KMS-11 (cell line): ENCODE results near the gene TBC1D20.

Source experiments
- H2AFZ ChIP-seq: fragments of 200-600 bp; sonication (generic); 2 replicates; pipeline ENCODE4 v1.6.1; 2016; ENCODE audit warnings: antibody characterized with exemption, mixed run types, low read depth
- H3K27ac ChIP-seq: fragments of 200-600 bp; sonication (generic); 2 replicates; pipeline ENCODE4 v1.6.1; 2016; ENCODE audit warnings: mild to moderate bottlenecking, mixed run types
- H3K27me3 ChIP-seq: fragments of 200-600 bp; sonication (generic); 2 replicates; pipeline ENCODE4 v1.6.1; 2017; ENCODE audit warnings: mild to moderate bottlenecking, low read depth, mixed run types, moderate library complexity; ENCODE audit not compliant: insufficient read depth
- H3K36me3 ChIP-seq: fragments of 200-600 bp; sonication (generic); 2 replicates; pipeline ENCODE4 v1.6.1; 2017; ENCODE audit warnings: mild to moderate bottlenecking, mixed run types; ENCODE audit not compliant: insufficient read depth
- H3K4me1 ChIP-seq: fragments of 200-600 bp; sonication (generic); 2 replicates; pipeline ENCODE4 v1.6.1; 2016; ENCODE audit warnings: mild to moderate bottlenecking, low read depth, mixed run types; ENCODE audit not compliant: poor library complexity, severe bottlenecking
- H3K4me2 ChIP-seq: fragments of 200-600 bp; sonication (generic); 2 replicates; pipeline ENCODE4 v1.7.0; 2016; ENCODE audit warnings: mild to moderate bottlenecking, mixed run types
- H3K4me3 ChIP-seq: fragments of 200-600 bp; sonication (generic); IDR thresholded peaks from 2 replicates; pipeline ENCODE4 v1.6.1; 2017; ENCODE audit warnings: low read depth, low read length, mixed read lengths; ENCODE audit not compliant: insufficient read depth
- H3K79me2 ChIP-seq: fragments of 200-600 bp; sonication (generic); 2 replicates; pipeline ENCODE4 v1.6.1; 2016; ENCODE audit warnings: low read depth, mixed run types; ENCODE audit not compliant: insufficient read depth
- H3K9ac ChIP-seq: fragments of 200-600 bp; sonication (generic); 2 replicates; pipeline ENCODE4 v1.6.1; 2016; ENCODE audit warnings: mild to moderate bottlenecking, mixed run types
- H4K20me1 ChIP-seq: fragments of 200-600 bp; sonication (generic); 2 replicates; pipeline ENCODE4 v1.6.1; 2016; ENCODE audit warnings: mild to moderate bottlenecking, mixed run types; ENCODE audit not compliant: insufficient read depth
- CTCF ChIP-seq: fragments of 200-600 bp; sonication (generic); conservative IDR thresholded peaks from 2 replicates; pipeline ENCODE4 v1.6.1; 2017; ENCODE audit warnings: low read depth, mild to moderate bottlenecking, antibody characterized with exemption, low read length, moderate library complexity, mixed read lengths

TBC1D20 gene

GRCh38 chr20:402898-403581 is 59.3 kb downstream of the TBC1D20 start:
- H3K4me2 ChIP-seq: no peak overlapping the region
- H3K27ac ChIP-seq: no peak overlapping the region
- H2AFZ ChIP-seq: no peak overlapping the region
- H3K9ac ChIP-seq: no peak overlapping the region
- no peaks in the 10 kb centered on the region for H3K79me2 ChIP-seq
- no peak for TF ChIP-seq CTCF
- no peaks in the 10 kb centered on the region for H4K20me1 ChIP-seq
- no peaks in the 10 kb centered on the region for H3K36me3 ChIP-seq
- peaks cover 49% of the 10 kb centered on the region for H3K4me1 ChIP-seq
- H3K4me3 ChIP-seq: no peak overlapping the region
- H3K27me3 ChIP-seq: no peaks in the 10 kb centered on the region

DNA sequence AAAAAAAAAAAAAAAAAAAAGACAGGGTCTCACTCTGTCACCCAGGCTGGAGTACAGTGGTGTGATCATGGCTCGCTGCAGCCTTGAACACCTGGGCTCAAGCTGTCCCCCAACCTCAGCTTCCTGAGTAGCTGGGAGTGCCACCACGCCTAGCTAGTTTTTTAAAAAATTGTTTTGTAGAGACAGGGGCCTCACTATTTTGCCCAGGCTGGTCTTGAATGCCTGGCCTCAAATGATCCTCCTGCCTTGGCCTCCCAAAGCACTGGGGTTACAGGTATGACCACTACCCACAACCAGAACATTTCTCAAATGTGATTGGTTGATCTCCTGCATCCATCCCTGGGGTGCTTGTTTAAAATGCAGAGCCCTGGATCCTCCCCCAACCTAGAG is 59.8 kb downstream of the TBC1D20 start:
- H4K20me1 ChIP-seq: no peaks in the 10 kb centered on the region
- no peak overlapping the region for H3K27ac ChIP-seq
- H3K4me2 ChIP-seq: no peak overlapping the region
- no peak overlapping the region for H2AFZ ChIP-seq
- no peak for TF ChIP-seq CTCF
- H3K79me2 ChIP-seq: no peaks in the 10 kb centered on the region
- H3K36me3 ChIP-seq: no peaks in the 10 kb centered on the region
- H3K9ac ChIP-seq: no peak overlapping the region
- peaks cover 49% of the 10 kb centered on the region for H3K4me1 ChIP-seq
- no peaks in the 10 kb centered on the region for H3K27me3 ChIP-seq
- H3K4me3 ChIP-seq: no peak overlapping the region

- H3K4me1 ChIP-seq: peaks cover 46% of the 10 kb centered on the region
- peaks cover 5% of the 10 kb centered on the region; the same call in 1 of the 2 replicates for H3K36me3 ChIP-seq
- H3K9ac ChIP-seq: no peak overlapping the region
- no peak overlapping the region for H3K4me3 ChIP-seq
- H3K4me2 ChIP-seq: peak overlapping the region; percentile 40; the same call in 1 of the 2 replicates
- no peaks in the 10 kb centered on the region for H3K79me2 ChIP-seq
- no peak for TF ChIP-seq CTCF
- H3K27ac ChIP-seq: no peak overlapping the region
- no peak overlapping the region for H2AFZ ChIP-seq
- H4K20me1 ChIP-seq: no peaks in the 10 kb centered on the region
- no peaks in the 10 kb centered on the region for H3K27me3 ChIP-seq
Observed at GRCh38 chr20:401682-402495, 60.4 kb downstream of the TBC1D20 start.

DNA sequence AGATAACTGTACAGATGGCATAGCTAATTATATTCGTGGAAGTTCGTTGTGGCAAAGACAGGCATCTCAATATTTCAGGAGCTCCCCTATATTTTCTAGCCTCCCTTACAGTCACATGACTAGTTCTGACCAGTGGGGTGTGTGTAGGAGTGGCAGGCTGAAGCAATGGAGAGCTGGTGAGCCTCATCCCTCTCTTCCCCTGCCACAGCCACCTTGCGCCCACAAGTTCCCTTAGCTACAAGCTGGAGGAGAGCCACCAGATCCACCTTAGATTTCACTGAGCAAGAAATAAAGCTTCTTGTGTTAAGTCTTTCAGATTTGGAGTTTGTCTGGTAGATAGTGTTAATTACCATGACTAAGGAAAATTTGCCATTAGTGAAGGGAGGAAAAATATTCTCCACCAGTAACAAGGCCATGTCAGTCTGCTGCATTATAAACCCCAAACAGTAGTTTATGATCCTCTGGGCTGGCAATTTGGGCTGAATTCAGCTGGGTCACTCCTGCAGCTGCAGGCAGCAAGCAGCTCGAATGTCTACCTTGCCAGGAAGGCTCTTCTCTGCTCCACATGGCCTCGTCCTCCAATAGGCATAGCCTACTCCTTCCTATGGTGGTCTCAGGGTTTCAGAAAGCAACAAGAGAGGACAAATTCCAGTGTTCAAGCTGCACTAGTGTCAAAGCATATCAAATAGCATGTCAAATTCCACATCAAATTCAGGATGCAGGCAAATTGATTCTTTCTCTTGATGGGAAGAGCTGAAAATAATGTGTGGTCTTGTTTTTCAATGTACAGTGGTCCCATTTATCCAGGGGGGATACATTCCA is 61.7 kb downstream of the TBC1D20 start:
- 0 out of 2 replicates have a peak overlapping the region, but pooled peaks have one; percentile 1 for H2AFZ ChIP-seq
- H3K4me1 ChIP-seq: peaks cover 33% of the 10 kb centered on the region
- H3K4me3 ChIP-seq: no peak overlapping the region
- H3K27me3 ChIP-seq: no peaks in the 10 kb centered on the region
- no peaks in the 10 kb centered on the region for H4K20me1 ChIP-seq
- H3K79me2 ChIP-seq: no peaks in the 10 kb centered on the region
- no peak overlapping the region for H3K27ac ChIP-seq
- peaks cover 6% of the 10 kb centered on the region; the same call in 1 of the 2 replicates for H3K36me3 ChIP-seq
- no peak overlapping the region for H3K9ac ChIP-seq
- no peak for TF ChIP-seq CTCF
- no peak overlapping the region for H3K4me2 ChIP-seq
